ENCODE results near the gene GRIN2D. TPM values are rescaled to one million over a fixed set of nuclear protein-coding genes. Genes with fewer than 3 reads are reported as not detected.
A peak's percentile ranks its signal among the peaks of the same experiment; 100 is the strongest.

GRIN2D gene
- polyA plus RNA-seq, 1 of the 3 experiments (the other 2 are of a cell fraction): 0.92 TPM

DNA sequence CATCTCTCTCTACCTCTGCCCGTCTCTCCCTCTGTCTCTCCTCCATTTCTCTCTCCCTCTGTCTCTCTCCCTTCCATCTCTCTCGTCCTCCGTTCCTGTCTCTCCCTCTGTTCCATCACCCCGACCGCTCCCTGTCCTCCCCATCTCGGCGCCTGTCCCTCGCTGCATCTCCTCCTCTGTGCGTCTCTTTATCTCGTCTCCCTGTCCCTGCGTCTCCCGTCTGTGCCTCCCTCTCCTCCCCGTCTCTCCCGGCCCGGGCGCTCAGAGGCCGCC is 4.6 kb downstream of the GRIN2D start:
- ChIA-PET POLR2A (no interaction called here), CTCF (interaction anchor here (1.0 kb wide), 1 partner anchor 107 kb away, joined by 3 read pairs; no protein-coding TSS in a partner anchor)
- peak overlapping the region; percentile 71 for H3K4me2 ChIP-seq
- no peaks in the 10 kb centered on the region for H3K36me3 ChIP-seq (replicated peaks in 1 of 2; ENCODE audit: control insufficient read depth in 1 of 2, insufficient read depth in 2 of 2, low read length in 1 of 2)
- 10% methylated on average over 17 of the region's 17 CpGs for WGBS (ENCODE audit: low lambda C conversion rate)
- no peaks in the 10 kb centered on the region for H3K9me2 ChIP-seq
- no peaks in the 10 kb centered on the region for H3K27me3 ChIP-seq (ENCODE audit: insufficient read depth)
- no peaks in the 10 kb centered on the region for H3K79me2 ChIP-seq (ENCODE audit: insufficient read depth)
- no peaks in the 10 kb centered on the region for H3K9me3 ChIP-seq
- H2AFZ ChIP-seq (ENCODE audit: low read depth): peak overlapping the region; percentile 75; the same call in 1 of the 2 replicates
- peaks cover 4 to 41% of the 10 kb centered on the region in 2 experiments; a peak in 3 of 4 replicates for H3K4me1 ChIP-seq (ENCODE audit: control insufficient read depth in 1 of 2, insufficient read depth in 2 of 2, low read depth in 1 of 2, low read length in 1 of 2)
- DNase-seq: no peak
- peak overlapping the region; percentile 51 to 52 for H3K4me3 ChIP-seq (ENCODE audit: low read depth in 2 of 2, low read length in 1 of 2)
- H3K9ac ChIP-seq: peak overlapping the region; percentile 72
- peaks cover 18% of the 10 kb centered on the region for H3F3A ChIP-seq (replicated peaks; ENCODE audit: insufficient read depth)
- TF ChIP-seq, protein P1, sequence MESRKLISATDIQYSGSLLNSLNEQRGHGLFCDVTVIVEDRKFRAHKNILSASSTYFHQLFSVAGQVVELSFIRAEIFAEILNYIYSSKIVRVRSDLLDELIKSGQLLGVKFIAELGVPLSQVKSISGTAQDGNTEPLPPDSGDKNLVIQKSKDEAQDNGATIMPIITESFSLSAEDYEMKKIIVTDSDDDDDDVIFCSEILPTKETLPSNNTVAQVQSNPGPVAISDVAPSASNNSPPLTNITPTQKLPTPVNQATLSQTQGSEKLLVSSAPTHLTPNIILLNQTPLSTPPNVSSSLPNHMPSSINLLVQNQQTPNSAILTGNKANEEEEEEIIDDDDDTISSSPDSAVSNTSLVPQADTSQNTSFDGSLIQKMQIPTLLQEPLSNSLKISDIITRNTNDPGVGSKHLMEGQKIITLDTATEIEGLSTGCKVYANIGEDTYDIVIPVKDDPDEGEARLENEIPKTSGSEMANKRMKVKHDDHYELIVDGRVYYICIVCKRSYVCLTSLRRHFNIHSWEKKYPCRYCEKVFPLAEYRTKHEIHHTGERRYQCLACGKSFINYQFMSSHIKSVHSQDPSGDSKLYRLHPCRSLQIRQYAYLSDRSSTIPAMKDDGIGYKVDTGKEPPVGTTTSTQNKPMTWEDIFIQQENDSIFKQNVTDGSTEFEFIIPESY (IDR thresholded peaks at IDR 0.05; ENCODE audit: borderline replicate concordance, low read depth): no peak
- TF ChIP-seq SIN3A (IDR thresholded peaks at IDR 0.05; ENCODE audit: borderline replicate concordance, low read depth, low read length): no peak
- TF ChIP-seq NFIC (IDR thresholded peaks at IDR 0.05; ENCODE audit: borderline replicate concordance): no peak
- TF ChIP-seq, protein P2, sequence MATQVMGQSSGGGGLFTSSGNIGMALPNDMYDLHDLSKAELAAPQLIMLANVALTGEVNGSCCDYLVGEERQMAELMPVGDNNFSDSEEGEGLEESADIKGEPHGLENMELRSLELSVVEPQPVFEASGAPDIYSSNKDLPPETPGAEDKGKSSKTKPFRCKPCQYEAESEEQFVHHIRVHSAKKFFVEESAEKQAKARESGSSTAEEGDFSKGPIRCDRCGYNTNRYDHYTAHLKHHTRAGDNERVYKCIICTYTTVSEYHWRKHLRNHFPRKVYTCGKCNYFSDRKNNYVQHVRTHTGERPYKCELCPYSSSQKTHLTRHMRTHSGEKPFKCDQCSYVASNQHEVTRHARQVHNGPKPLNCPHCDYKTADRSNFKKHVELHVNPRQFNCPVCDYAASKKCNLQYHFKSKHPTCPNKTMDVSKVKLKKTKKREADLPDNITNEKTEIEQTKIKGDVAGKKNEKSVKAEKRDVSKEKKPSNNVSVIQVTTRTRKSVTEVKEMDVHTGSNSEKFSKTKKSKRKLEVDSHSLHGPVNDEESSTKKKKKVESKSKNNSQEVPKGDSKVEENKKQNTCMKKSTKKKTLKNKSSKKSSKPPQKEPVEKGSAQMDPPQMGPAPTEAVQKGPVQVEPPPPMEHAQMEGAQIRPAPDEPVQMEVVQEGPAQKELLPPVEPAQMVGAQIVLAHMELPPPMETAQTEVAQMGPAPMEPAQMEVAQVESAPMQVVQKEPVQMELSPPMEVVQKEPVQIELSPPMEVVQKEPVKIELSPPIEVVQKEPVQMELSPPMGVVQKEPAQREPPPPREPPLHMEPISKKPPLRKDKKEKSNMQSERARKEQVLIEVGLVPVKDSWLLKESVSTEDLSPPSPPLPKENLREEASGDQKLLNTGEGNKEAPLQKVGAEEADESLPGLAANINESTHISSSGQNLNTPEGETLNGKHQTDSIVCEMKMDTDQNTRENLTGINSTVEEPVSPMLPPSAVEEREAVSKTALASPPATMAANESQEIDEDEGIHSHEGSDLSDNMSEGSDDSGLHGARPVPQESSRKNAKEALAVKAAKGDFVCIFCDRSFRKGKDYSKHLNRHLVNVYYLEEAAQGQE (IDR thresholded peaks at IDR 0.05; ENCODE audit: low read depth, low read length): no peak
- no peak for TF ChIP-seq TCF12 (IDR thresholded peaks at IDR 0.05)
- TF ChIP-seq FOSL2 (IDR thresholded peaks at IDR 0.05; ENCODE audit: borderline replicate concordance, low read depth): no peak
- no peak for TF ChIP-seq GATA2 (CRISPR knock-in tag; IDR thresholded peaks at IDR 0.05)
- TF ChIP-seq RFX5 (IDR thresholded peaks at IDR 0.05; ENCODE audit: low read length): no peak
- TF ChIP-seq, protein P3, sequence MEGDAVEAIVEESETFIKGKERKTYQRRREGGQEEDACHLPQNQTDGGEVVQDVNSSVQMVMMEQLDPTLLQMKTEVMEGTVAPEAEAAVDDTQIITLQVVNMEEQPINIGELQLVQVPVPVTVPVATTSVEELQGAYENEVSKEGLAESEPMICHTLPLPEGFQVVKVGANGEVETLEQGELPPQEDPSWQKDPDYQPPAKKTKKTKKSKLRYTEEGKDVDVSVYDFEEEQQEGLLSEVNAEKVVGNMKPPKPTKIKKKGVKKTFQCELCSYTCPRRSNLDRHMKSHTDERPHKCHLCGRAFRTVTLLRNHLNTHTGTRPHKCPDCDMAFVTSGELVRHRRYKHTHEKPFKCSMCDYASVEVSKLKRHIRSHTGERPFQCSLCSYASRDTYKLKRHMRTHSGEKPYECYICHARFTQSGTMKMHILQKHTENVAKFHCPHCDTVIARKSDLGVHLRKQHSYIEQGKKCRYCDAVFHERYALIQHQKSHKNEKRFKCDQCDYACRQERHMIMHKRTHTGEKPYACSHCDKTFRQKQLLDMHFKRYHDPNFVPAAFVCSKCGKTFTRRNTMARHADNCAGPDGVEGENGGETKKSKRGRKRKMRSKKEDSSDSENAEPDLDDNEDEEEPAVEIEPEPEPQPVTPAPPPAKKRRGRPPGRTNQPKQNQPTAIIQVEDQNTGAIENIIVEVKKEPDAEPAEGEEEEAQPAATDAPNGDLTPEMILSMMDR (IDR thresholded peaks at IDR 0.05): no peak
- TF ChIP-seq CHD2 (IDR thresholded peaks at IDR 0.05; ENCODE audit: low read length, partially characterized antibody): no peak
- TF ChIP-seq, protein P4, sequence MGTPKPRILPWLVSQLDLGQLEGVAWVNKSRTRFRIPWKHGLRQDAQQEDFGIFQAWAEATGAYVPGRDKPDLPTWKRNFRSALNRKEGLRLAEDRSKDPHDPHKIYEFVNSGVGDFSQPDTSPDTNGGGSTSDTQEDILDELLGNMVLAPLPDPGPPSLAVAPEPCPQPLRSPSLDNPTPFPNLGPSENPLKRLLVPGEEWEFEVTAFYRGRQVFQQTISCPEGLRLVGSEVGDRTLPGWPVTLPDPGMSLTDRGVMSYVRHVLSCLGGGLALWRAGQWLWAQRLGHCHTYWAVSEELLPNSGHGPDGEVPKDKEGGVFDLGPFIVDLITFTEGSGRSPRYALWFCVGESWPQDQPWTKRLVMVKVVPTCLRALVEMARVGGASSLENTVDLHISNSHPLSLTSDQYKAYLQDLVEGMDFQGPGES (IDR thresholded peaks at IDR 0.05; ENCODE audit: low read depth, low read length): no peak
- no peak for TF ChIP-seq EZH2phosphoT487 (IDR thresholded peaks at IDR 0.05; ENCODE audit: borderline replicate concordance, low read depth)
- TF ChIP-seq TAF1 (IDR thresholded peaks at IDR 0.05; ENCODE audit: borderline replicate concordance, low read depth, low read length): no peak
- no peak for TF ChIP-seq EP300 (IDR thresholded peaks at IDR 0.05; ENCODE audit: borderline replicate concordance in 1 of 2, low read depth in 1 of 2, low read length in 1 of 2)
- TF ChIP-seq GABPA (IDR thresholded peaks at IDR 0.05; ENCODE audit: low read depth): no peak
- TF ChIP-seq, protein P5, sequence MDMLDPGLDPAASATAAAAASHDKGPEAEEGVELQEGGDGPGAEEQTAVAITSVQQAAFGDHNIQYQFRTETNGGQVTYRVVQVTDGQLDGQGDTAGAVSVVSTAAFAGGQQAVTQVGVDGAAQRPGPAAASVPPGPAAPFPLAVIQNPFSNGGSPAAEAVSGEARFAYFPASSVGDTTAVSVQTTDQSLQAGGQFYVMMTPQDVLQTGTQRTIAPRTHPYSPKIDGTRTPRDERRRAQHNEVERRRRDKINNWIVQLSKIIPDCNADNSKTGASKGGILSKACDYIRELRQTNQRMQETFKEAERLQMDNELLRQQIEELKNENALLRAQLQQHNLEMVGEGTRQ (IDR thresholded peaks at IDR 0.05; ENCODE audit: borderline replicate concordance, low read depth, low read length): no peak
- no peak for TF ChIP-seq POLR2AphosphoS5 (IDR thresholded peaks at IDR 0.05; ENCODE audit: low read depth, low read length)
- H3K27ac ChIP-seq (ENCODE audit: low read depth in 2 of 2, low read length in 1 of 2): peak overlapping the region in 1 of 2 experiments; percentile 50; a peak in 2 of 4 replicates
- H4K20me1 ChIP-seq (ENCODE audit: insufficient read depth): no peaks in the 10 kb centered on the region
